GM19328 (cell line): ENCODE measurements around the gene FGF11.
"Not testable (repeated sequence)": the region's sequence is repeated elsewhere in the genome, so short reads cannot be mapped to it uniquely, and the experiment has no call there.

Source experiments
- ATAC-seq: cut with Tn5 transposase; IDR thresholded peaks from one replicate; pipeline ENCODE4 v1.9.1; 2021; ENCODE audit warnings: mild to moderate bottlenecking, moderate library complexity; ENCODE audit not compliant: unreplicated experiment

The FGF11 gene

DNA sequence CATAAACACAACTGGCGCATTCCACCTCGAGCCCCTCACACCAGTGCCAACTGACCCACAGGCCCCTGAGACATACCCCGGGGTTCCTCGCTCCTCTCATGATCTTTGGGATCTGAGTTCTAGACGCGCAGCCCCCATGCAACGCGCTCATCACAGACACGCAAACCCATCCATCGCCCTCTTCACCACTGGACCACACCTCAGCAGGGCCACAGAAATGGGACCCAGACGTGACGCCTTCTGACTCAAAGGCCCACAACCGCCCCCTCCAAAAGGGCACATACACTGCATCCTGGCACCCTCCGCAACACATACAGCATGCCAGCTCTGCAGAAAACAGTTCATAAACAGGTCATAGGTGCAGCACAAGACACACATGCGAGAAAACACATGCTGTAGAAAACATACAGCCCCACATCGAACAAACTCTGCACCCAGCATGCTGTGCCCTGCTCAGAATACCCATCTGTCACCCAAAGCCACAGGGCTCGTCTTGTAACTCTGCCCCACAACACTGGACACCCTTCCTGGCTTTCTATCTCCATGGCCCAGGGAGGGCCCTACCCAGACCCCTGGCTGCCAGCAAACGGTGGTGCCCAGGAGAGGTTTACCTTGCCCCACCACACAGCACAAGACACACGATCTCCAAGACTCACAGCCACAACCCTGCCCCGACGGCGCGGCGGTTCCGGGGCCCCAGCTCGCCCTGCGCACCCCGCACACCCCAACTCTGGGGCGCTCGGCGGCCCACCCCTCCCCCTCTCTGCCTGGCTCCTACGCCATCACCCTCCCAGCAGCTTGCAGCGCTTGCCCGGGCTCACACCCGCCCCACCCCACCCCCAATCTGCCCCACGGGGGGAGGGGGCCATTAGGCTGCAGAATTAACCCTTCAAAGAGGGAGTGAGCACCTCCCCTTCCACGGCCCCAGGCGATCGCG, 39.2 kb downstream of the FGF11 start:
- ATAC-seq = no peak

DNA sequence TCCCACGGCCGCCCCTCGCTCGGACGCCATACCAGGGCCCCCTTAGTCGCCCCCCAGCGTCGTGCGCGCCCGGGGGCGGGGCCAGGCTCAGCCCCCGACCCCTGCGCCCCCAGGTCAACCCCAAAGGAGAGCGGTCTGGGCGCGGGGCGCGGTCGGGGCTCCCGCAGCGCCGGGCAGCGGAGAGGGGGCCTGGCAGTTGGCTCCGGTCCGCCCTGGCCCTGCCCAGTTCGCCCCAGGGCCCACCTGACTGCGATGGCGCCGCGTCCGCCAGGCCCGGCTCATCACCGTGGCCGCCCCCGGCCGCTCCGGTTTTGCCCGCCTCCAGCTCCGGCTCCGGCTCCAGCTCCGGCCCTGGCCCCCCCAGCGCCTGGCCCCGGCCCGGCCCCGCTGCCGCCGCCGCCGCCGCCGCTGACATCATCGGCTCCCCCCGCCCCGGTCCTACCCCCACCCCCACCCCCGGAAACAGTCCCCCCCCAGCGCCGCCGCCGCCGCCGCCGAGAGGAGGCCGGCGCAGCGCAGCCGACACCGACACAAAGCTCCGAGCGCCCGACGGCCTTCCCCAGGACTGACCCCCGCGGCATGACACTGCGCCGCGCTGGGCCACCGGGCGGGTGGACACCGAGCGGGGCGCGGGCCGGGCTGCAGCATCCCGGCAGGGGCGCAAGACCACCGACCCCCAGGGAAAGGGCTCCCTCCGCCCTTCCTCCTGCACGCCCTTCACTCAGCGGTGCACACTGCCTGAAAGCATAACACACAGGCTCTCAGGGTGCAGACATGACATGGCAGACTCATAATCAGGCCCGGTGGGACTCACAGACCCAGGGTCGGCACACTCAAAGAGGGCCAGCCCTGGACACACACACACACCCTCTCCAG, 40.1 kb downstream of the FGF11 start, which contains the start of gene ZBTB4:
TSS of gene ZBTB4 (minus strand) at position 419 of the 876 bp plus-strand sequence. CDS start 12,830 bp downstream, outside the sequence.
- ATAC-seq = no peak

DNA sequence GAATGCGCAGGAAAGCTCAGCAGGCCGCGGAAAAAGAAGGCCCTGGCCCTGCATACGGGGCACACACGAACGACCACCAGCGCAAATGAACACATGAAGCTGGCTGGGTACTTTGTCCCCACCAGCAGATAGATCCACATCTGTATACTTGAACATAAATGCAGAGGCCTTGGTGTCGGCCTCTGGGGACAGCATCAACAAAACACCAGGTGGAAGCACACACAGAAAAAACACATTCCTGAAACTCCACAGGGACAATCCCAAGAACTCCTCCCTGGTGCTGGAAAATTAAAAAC, 40.7 kb downstream of the FGF11 start:
- no peak for ATAC-seq

DNA sequence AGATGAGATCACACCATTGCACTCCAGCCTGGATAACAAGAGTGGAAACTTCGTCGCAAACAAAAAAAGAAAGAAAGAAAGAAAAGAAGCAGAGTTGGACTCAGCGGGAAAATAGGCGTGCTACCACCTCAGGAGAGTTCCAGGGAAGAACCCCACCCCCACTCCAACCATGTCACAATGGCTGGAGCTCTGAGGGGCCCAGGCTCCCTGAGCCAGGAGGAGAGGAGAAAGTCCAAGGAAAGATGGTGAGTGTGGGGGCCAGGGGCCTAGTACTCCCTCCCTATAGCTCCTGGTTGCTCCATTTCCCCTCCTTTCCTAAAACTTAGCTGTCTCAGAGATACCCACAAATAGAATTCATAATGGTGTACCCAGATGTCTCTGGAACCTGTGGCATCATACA, 42.0 kb downstream of the FGF11 start, which contains the start of gene SLC35G6:
TSS of gene SLC35G6 (plus strand) at position 172 of the 400 bp plus-strand sequence. CDS start at position 243, 71 bp downstream.
- ATAC-seq = not testable (repeated sequence)

DNA sequence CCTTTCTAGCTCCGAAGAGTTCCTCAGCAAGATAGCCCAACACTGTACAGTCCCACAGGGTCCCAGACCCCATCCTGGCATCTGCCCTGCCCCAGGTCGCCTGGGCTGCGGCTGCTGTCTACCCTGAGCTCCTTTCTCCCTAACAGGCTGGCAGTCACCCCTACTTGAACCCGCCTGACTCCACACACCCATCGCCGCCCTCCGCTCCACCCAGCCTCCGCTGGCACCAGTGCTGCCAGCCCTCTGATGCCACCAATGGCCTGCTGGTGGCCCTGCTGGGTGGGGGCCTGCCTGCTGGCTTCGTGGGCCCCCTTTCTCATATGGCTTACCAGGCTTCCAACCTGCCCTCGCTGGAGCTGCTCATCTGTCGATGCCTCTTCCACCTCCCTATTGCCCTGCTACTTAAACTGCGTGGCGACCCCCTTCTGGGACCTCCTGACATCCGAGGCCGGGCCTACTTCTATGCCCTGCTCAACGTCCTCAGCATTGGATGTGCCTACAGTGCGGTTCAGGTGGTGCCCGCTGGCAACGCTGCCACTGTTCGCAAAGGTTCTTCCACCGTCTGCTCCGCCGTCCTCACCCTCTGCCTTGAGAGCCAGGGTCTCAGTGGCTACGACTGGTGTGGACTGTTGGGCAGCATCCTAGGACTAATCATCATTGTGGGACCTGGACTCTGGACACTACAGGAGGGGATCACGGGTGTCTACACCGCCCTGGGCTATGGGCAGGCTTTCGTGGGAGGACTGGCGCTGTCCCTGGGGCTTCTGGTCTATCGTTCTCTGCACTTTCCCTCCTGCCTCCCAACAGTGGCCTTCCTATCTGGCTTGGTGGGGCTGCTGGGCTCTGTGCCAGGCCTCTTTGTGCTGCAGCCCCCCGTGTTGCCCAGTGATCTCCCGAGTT, 42.8 kb downstream of the FGF11 start:
- ATAC-seq = not testable (repeated sequence)

DNA sequence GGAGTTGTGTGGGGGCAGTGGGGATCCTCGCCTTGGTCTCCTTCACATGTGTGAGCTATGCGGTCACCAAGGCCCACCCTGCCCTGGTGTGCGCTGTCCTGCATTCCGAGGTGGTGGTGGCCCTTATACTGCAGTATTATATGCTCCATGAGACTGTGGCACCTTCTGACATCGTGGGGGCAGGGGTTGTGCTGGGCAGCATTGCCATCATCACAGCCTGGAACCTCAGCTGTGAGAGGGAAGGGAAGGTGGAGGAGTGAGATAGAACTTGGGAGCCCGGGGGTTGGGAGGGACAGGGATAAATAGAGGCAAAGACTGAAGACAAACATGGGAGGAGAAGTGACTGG, 43.4 kb downstream of the FGF11 start:
- not testable (repeated sequence) for ATAC-seq

DNA sequence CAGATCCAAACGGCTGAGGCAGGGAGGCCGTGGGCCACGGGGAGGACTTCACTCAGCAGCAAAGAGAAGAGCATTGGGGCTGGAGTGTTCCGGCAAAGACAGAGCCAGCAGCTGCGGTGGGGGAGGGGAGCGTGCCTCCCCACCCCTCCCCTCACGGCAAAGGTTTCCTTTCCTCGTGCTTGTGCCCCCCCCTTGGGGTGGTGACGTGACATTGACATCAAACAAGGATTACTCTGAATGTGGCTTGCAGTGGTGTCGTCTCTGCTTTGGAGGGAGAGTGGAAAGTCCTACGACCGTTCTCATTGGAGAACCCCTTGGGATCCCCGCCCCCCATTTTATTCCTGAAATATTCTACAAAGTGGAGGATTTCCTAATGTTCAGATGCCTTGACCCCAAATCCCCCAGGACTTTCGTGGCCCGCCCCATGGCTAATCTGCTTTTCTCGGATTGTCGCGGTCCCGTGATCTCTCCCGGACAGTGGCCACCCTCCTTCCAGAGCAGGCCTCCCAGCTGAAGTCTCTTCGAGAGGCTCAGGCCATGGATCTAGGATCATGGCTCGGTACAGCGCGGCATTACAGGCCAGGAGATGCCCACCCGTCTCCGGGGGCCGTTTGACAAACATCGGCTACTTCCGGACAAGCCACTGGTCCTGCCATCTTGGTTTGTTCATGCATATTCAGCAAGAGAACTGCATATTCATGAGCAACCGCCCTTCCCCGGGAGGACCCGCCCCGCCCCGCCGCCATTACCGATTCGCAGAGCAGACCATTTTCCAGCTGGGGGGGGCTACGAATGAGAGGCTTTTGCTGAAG, 44.1 kb downstream of the FGF11 start:
- ATAC-seq = peak; percentile 34

DNA sequence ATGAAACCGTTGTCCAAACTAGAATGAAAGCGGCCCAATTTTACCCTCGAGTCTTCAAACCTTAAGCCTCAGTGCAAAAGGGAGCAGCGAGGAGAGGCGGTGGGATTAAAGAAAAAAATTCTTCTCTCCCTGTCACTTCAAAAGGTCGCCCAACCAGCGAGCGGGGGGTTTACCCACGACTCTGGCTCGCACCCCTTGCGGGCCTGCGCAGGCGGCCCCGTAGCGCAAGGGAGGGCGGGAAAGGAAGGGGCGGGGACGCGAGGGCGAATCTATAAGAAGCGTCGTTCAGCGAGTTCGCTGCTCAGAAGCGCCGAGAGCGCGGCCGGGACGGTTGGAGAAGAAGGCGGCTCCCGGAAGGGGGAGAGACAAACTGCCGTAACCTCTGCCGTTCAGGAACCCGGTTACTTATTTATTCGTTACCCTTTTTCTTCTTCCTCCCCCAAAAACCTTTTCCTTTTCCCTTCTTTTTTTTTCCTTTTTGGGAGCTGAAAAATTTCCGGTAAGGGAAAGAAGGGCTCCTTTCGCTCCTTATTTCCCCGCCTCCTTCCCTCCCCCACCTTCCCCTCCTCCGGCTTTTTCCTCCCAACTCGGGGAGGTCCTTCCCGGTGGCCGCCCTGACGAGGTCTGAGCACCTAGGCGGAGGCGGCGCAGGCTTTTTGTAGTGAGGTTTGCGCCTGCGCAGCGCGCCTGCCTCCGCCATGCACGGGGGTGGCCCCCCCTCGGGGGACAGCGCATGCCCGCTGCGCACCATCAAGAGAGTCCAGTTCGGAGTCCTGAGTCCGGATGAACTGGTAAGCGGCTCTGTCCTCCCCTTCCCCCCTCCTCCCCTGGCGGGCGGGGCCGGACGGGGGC, 45.0 kb downstream of the FGF11 start, which contains the start of gene POLR2A:
TSS of gene POLR2A (plus strand) at position 300 of the 852 bp plus-strand sequence.
- ATAC-seq = peak; percentile 59

DNA sequence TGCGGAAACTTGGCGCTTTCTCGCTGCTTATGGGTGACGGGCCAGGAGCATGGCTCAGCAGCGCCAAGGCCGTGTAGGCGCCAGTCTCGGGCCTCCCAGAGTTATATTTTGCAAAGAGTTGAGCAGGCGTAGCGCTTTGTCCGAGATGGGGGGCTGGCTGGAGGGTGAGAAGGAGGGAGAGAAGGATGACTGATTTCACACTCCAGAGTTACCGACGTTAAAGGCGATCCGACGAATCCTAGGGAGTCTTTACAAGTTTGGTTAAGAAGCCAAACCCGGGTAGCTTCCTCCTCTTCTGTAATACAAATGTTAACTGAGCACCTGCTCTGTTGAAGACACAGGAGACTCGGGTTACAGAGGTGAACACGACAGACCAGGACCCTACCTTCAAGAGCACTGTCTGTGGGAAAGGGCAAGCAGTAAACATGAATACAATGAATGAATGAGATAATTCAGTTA, 45.6 kb downstream of the FGF11 start:
- ATAC-seq = no peak

DNA sequence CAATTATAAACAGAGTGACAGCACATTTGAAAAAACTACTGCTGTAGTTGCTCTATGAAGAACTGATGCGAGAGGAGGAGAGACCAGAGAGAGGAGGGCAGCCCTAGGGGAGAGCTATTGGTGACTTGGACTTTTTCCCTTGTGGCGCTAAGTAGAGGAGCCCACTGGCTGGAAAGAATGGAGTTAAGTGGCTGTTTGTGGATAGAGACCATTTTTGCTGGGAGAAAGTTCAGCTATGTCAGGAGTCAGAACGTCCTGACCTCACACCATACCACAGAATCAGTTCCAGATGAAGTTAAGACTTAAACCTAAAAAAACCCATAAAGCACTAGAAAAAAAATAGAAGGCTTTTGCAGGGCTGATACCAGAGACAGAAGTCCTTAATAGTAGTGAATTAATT, 46.9 kb downstream of the FGF11 start:
- no peak for ATAC-seq

DNA sequence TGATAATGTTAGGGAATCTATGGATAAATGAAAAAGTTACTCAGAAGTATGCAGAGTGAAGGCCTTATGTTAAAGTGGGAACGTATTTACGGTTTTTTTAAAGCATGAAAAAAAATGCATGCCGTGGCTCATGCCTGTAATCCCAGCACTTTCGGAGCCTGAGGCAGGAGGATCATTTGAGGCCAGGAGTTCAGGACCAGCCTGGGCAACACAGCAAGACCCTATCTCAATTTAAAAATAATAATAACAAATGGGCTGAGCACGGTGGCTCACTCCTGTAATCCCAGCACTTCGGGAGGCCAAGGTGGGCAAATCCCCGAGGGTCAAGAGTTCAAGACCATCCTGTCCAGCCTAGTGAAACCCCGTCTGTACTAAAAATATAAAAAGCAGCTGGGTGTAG, 50.8 kb downstream of the FGF11 start:
- no peak for ATAC-seq

DNA sequence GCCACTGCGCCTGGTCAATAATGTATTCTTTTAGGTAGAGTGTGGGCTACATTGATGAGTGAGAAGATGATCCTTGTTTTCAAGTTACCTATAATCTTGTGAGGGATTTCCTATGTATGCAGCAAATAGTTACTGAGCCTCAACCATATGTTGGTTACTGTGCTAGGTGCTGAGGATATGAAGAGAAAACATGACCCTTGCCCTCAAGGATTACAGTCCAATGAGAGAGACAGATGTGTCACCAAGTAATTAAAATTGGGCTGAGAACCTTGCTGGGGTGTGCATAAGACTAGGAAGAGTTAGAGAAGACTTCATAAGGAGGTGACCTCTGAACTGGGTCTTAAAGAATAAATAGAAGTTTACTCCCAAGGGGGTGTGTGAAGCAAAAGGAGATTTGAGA, 52.3 kb downstream of the FGF11 start:
- no peak for ATAC-seq

DNA sequence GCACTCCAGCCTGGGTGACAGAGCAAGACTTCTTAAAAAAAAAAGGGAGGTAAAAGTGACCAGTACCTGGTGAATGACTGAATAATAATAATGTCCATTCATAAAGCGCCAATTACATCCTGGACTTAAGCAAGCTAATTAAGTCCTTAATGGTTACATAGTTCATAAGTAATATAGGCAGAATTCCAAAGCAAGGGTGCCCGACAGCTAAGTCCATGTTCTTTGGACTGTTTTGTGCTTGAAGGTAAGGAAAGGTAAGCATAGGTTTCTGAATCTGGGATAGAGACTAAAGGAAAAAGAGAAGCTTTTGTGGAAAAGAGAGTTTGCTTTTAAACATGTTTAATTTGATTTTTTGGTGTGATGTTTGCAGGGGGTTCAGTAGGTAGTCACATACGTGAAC, 54.6 kb downstream of the FGF11 start:
- no peak for ATAC-seq
